Skeletal muscle cell (primary cell): ENCODE measurements around the gene GREB1.

Experiments used
- DNase-seq: peaks from one replicate; pipeline ENCODE4 v3.0.0-alpha.2; 2010; ENCODE audit warnings: low read depth
- H3K4me3 ChIP-seq: 2 replicates; pipeline ENCODE4 v1.5.1; 2011; ENCODE audit warnings: low read depth, mild to moderate bottlenecking, control low read depth, low read length, moderate library complexity

The GREB1 gene

DNA sequence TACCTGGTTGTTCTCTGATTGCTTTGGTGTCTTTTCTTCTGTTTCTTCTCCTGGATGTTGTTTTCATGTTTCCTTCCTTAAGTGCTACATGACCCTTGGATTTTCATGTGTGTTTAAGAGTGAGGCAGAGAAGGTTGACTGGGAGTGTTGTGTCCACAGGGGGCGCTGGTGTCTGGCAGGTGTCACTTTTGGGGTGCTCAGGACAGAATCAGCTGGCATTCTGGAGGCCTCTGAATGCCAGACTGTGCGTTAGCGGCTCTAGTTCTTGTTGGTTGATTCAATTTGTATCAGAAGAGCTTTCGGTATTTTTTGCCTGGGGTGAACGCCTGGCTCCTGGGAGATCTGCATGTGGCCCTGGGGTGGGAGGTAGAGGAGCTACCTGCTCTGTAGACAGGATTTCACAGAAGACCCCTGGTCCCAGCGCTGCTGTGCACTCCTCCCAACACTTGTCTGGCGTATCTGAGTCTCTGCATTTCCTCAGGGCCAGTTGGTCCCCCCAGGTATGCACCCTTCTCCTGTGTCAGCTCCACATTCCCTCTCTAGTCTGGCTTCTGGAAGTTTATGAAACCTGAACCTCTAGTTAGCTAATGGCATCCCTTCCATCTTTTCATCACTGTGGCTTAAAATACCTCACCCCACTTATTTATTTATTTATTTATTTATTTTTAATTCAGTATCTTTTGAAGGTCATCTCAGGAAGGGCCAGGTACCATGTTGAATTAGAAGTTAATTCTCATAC, 1.1 kb downstream of the GREB1 start:
- H3K4me3 ChIP-seq: no peak overlapping the region
- no peak for DNase-seq

GRCh38 chr2:11535899-11536344, 2.1 kb downstream of the GREB1 start:
- no peak overlapping the region for H3K4me3 ChIP-seq
- DNase-seq: no peak

GRCh38 chr2:11537951-11538350, 4.1 kb downstream of the GREB1 start:
- DNase-seq: no peak
- H3K4me3 ChIP-seq: no peak overlapping the region

- no peak overlapping the region for H3K4me3 ChIP-seq
- DNase-seq: no peak
Measured at GRCh38 chr2:11539317-11540147, 5.7 kb downstream of the GREB1 start.

GRCh38 chr2:11540148-11540995, 6.5 kb downstream of the GREB1 start:
- no peak overlapping the region for H3K4me3 ChIP-seq
- DNase-seq: no peak

GRCh38 chr2:11540996-11541692, 7.3 kb downstream of the GREB1 start:
- no peak overlapping the region for H3K4me3 ChIP-seq
- DNase-seq: no peak

DNA sequence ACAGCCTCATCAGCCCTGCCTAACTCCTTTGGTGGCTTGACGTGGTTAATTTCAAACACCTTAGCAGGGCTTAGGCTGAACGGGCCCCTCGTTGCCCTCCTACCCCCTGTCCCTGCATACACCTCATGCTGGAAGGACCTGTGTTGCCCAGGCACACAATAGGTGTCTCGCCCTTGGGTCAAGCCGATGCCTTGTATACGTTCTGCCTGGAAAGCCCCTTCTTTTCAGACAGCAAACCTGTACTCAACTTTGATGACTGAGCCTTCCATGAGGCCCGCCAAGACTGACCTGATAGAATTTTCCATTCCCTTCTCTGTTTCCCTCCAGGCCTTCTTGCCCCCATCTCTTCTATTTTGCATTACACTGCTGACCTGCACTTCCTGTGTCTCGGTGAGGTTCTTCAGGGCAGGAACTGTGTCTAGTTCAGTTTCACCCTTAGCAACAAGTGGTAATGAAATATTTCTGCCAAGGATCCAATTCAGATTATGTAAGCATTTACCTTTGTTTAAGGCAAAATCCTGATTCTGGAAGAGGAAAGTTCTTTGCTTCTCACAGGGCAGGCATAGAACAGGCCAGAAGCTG, 7.9 kb downstream of the GREB1 start:
- no peak for DNase-seq
- no peak overlapping the region for H3K4me3 ChIP-seq

GRCh38 chr2:11542275-11542819, 8.5 kb downstream of the GREB1 start:
- no peak for DNase-seq
- no peak overlapping the region for H3K4me3 ChIP-seq

- DNase-seq: no peak
- H3K4me3 ChIP-seq: no peak overlapping the region
Measured at GRCh38 chr2:11543337-11544216, 9.7 kb downstream of the GREB1 start.

DNA sequence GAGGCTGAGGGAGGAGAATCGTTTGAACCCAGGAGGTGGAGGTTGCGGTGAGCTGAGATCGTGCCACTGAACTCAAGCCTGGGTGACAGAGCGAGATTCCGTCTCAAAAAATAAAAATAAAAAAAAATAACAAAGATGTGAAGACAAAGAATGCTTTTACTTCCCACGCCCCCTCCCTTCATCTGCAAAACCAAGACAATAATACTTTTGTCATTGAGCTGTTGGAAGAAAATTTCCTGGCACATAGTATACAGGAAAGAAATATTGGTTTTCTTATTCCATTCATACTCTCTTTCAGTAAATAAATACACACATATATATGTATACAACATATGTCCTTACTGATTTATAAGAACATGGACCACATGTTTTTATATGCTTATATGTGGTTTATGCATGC, 12.2 kb downstream of the GREB1 start:
- no peak overlapping the region for H3K4me3 ChIP-seq
- DNase-seq: no peak

- no peak for DNase-seq
- H3K4me3 ChIP-seq: no peak overlapping the region
Measured at GRCh38 chr2:11547912-11548497, 14.2 kb downstream of the GREB1 start.

- DNase-seq: no peak
- no peak overlapping the region for H3K4me3 ChIP-seq
Measured at GRCh38 chr2:11550302-11550701, 16.5 kb downstream of the GREB1 start.

GRCh38 chr2:11550901-11551568, 17.2 kb downstream of the GREB1 start:
- no peak for DNase-seq

DNA sequence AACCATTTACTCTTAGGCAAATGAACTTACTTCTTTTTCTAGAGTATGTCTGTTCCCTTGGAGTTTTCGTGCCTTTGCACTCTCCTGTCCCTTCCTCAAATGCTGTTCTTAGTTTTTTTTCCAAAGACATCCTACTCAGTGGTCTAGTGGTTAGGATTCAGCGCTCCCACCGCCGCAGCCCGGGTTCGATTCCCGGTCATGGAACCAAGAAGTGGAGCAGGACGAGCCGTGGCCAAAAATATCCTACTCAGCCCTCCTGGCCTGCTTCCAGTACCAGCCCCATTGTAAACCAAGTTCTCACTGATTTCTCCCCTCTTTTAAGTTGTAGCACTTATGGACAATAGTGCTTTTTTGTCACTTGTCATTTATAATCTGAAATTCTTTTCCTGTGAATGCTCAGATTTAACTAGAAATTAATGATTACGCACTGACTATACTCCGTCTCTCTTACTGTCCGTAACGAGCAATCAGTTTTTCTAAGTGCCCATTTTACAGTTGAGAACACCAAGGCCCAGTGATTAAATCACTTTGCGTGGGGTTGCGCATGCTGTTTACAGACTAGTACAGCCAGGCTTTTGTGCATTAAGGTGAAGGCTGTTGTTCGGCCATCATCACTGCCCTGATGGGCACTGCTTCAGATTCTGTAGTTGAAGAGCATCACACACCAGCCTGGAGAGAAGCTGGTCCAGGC, 17.9 kb downstream of the GREB1 start:
- no peak overlapping the region for H3K4me3 ChIP-seq

More at GRCh38 chr2:11550901-11551568, 17.2 kb downstream of the GREB1 start:
- no peak overlapping the region for H3K4me3 ChIP-seq

GRCh38 chr2:11552260-11552638, 18.4 kb downstream of the GREB1 start:
- no peak for DNase-seq
- no peak overlapping the region for H3K4me3 ChIP-seq

More for the DNA sequence above, 17.9 kb downstream of the GREB1 start:
- DNase-seq: no peak

- no peak overlapping the region for H3K4me3 ChIP-seq
- DNase-seq: peak; percentile 12
Measured at GRCh38 chr2:11553661-11554398, 20.0 kb downstream of the GREB1 start.
